Right ventricle myocardium inferior (tissue), 1 donor: ENCODE measurements around the gene SLC25A52. TPM values are rescaled to one million over a fixed set of nuclear protein-coding genes. Genes with fewer than 3 reads are reported as not detected.
"Not testable (repeated sequence)": the region's sequence is repeated elsewhere in the genome, so short reads cannot be mapped to it uniquely, and the experiment has no call there.

ENCODE experiments used
- ATAC-seq: fragments of 200-7000 bp; cut with Tn5 transposase; one replicate; pipeline ENCODE4 v1.9.1; 2020; ENCODE audit warnings: mild to moderate bottlenecking, moderate library complexity
- DNase-seq: peaks from one replicate; pipeline ENCODE4 v3.0.0; 2021; ENCODE audit errors: missing footprints
- intact Hi-C: fragments of 100-400 bp; cut with DNase I; formaldehyde crosslinking; loops from one replicate; pipeline ENCODE4 v1.11.0; 2022
- total RNA-seq: library from RNA; stranded (reverse); fragmentation: NEBNext Ultra II Directional; extraction: Animal tissue kit (Norgen Biotek cat#: 25700); gene quantifications from one replicate; pipeline ENCODE4 v1.2.1, GENCODE V29; 2021
- donor health status: DM: no; HTN: yes; CAD: no; lungs with severe emphysema.

SLC25A52 gene
- total RNA-seq, 1 donor from 2014 or later, result not detected

DNA sequence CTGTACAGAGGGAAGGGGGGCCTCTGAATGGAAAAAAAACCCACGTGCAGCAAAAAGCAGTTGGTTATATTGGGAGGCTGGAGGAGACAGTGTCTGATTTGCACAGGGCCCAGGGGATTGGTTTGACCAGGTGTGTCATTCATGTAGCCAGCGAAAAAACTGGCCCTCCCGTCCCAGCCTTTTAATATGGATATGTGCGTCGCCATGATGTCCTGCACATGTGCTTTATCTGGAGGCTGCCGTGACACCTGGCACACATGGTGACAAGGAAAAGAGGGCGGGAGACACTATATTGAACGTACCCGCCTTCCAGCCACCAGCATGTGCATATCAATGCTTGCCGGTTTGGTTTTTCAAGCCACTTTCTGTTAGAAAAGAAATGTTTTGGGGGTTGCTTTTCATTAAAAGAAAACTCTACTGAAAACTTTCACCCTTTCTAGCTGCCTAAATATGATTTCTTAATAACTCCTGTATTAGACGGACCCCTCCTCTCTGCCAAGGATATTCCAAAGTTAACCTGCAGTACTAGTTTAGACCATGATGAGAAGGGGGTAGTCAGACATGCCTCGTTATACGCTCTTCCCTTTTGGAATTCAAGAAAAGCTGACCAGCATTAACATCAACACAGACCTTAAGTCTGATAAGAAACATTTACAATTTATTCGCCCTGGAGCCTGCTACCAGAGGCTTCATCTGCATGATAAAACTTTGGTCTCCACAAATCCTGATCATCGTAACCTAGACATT is 16.2 kb downstream of the SLC25A52 start:
- intact Hi-C loops, result loop anchor here (10.0 kb wide), 1 partner anchor 770 kb away; no protein-coding TSS in a partner anchor
- DNase-seq, result no peak

DNA sequence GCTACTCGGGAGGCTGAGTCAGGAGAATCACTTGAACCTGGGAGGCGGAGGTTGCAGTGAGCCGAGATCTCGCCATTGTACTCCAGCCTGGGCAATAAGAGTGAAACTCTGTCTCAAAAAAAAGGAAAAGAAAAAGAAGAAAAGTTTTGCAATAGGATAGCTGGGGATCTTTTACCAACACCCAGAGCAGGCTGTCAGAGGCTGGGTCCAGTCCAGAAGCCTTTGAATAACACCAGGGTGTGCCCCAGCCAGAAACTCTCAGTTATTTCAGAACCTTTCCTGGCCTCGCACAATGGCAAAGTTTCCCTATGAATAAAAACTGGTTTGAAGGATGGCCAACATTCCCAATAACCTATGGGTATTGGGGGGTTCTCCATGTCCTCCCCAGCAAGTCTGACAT is 17.1 kb downstream of the SLC25A52 start:
- peak; percentile 68 for DNase-seq
- ATAC-seq, result peak; percentile 73
- intact Hi-C loops, result loop anchor here (2.0 to 10.0 kb wide), 2 partner anchors 77 to 769 kb away; no protein-coding TSS in a partner anchor

More for the DNA sequence above, 16.2 kb downstream of the SLC25A52 start:
- no peak for ATAC-seq

DNA sequence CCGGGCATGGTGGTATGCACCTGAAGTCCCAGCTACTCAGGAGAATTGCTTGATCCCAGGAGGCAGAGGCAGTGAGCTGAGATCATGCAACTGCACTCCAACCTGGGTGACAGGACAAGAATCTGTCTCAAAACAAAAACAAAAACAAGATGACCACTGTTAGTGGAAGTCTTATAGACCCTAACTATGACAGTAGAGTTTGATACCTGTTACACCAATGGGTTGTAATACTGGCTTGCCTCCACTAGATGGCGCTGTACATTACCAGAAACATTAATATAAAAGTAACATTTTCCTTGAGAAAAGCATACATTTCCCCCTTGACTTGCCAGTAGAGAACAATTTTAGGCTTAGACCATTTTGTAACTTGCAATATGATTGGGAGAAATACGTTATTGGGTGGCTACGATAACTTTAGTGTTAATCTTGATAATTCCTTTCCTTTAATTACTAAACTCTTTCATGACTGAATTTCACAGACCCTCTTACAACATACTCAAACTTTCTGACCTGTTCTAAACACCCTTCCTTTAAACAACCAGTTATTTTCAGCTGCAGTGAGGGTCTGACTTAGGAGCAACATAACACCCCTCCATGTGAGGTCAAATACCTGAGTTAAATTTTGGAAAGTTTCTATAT is 19.5 kb downstream of the SLC25A52 start:
- intact Hi-C loops, result loop anchor here (2.0 to 10.0 kb wide), 2 partner anchors 236 to 766 kb away; no protein-coding TSS in a partner anchor
- no peak for DNase-seq
- ATAC-seq, result no peak

DNA sequence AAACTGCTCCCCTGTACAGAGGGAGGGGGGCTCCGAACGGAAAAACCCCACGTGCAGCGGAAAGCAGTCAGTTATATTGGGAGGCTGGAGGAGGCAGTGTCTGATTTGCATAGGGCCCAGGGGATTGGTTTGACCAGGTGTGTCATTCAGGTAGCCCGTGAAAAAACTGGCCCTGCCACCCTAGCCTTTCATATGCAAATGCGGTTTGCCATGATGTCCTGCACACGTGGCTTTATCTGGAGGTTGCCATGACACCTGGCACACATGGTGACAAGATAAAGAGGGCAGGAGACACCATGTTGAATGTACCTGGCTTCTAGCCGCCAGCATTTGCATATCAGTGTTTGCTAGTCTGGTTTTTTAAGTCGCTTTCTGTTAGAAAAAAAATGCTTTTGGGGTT is 20.5 kb downstream of the SLC25A52 start:
- ATAC-seq (no peak), DNase-seq (no peak)
- intact Hi-C loops, result loop anchor here (2.0 to 10.0 kb wide), 2 partner anchors 237 to 765 kb away; no protein-coding TSS in a partner anchor

DNA sequence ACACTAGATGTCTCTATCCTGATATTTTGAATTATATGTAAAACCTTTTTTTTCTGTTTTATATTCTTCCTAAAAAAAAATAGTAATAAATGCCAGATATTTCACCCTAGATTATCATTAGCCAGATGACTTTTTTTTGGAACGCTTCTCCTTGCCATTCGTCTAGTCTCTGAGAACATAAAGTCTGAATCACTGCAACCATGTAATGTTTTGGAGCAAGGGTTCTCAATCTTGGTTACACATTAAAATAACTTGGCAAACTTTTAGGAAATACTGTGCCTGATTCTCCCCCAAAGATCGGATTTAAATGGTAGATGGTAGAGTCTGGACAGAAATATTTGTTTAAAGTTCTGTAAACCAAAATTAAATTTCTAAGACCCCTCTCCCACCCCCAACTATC is 21.0 kb downstream of the SLC25A52 start:
- intact Hi-C loops, result loop anchor here (2.0 to 10.0 kb wide), 2 partner anchors 237 to 765 kb away; no protein-coding TSS in a partner anchor
- no peak for ATAC-seq
- no peak for DNase-seq

DNA sequence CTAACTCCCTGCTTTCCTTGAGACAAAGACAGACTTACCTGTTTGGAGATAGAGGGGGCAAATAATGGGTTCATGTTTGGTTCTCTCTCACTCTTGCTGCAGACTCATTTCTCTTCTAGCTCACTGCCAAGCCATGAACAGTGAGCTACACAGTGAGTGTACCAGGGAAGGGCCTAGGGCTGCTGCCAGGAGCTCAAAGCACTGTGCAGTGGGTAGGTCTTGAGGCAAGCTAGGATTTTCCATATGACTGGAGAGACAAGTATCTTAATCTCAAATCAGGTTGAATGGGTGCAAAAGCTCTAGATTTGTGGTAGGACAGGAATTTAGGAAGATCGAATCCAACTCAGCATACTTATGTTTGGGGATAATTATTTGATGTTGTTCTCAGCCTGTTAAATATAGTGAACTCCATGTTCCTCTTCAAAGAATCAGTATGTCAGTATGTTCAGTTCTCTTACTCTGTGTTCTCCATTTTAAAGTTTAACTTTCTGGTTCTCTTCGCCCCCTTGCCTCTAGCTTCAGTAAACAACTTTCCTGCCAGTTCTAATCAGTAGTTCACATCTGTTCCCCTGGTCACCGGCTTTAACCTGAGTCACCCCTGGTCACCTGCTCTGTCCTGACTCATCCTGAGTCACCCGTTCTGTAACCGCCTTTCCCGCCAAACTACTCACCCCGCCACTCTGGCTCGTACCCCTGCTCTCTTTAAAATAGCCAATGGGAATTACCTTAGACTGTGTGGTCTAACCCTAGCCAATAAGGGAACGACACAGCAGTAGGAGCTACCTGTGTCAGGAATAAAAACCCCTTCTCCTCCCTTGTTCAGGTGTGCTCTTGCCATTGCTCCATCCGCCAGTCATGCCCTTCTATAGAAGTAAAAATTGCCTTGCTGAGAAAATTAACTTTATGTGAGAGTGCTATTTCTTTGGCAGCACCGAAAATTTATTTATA is 21.9 kb downstream of the SLC25A52 start:
- intact Hi-C loops, result no loop called here
- ATAC-seq, result no peak

DNA sequence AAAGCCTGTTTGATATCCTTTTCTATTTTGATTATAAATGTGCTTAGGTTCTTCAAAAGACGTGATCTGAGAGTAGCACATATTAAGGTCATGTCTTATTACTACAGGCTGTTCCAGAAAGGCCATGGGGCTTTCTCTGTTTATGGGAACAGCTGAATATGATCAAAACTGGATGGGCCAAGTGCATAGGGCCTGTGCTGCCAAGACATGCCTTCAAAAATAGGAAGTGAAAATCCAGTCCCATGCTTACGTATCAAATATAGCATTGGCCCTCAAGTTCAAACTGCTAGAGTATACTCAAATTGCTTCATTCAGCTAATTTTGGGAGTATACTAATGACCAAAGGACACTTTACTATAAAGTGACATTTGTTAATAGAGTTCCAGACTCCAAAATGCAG is 24.1 kb downstream of the SLC25A52 start:
- no peak for ATAC-seq
- no peak for DNase-seq
- intact Hi-C loops, result no loop called here

More for the DNA sequence above, 21.9 kb downstream of the SLC25A52 start:
- DNase-seq, result no peak

DNA sequence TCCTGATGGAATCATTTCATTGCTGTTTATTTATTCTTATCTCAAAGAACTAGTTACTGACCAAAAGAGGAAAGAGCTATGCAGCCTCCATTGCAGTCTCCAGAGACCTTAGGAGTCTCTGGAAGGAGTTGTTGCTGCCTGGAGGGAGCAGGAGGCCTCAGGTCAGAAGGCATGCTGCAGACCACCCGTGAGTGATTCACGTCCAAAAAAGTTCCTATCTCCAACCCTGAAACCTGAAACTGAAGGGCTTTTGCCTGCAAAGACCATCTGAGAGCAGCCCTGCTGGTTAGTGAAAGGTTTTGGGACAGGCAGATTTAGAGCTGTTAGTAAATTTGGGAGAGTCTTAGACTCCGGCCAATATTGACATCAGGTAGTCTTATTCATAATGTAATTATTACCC is 29.1 kb downstream of the SLC25A52 start:
- intact Hi-C loops, result no loop called here
- ATAC-seq (no peak), DNase-seq (no peak)

DNA sequence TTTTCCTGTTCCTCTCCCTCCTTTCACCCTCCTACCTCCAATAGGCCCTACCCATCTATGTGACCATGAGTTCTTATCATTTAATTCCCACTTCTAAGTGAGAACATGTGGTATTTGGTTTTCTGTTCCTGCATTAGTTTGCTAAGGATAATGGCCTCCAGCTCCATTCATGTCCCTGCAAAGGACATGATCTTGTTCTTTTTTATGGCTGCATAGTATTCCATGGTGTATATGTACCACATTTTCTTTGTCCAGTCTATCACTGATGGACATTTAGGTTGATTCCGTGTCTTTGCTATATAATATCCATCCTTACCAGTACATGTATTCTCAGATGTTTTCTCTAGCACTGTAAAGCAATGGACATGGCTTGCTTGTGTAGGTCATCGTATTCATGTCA is 31.5 kb downstream of the SLC25A52 start:
- DNase-seq, intact Hi-C loops, ATAC-seq: not testable (repeated sequence)

DNA sequence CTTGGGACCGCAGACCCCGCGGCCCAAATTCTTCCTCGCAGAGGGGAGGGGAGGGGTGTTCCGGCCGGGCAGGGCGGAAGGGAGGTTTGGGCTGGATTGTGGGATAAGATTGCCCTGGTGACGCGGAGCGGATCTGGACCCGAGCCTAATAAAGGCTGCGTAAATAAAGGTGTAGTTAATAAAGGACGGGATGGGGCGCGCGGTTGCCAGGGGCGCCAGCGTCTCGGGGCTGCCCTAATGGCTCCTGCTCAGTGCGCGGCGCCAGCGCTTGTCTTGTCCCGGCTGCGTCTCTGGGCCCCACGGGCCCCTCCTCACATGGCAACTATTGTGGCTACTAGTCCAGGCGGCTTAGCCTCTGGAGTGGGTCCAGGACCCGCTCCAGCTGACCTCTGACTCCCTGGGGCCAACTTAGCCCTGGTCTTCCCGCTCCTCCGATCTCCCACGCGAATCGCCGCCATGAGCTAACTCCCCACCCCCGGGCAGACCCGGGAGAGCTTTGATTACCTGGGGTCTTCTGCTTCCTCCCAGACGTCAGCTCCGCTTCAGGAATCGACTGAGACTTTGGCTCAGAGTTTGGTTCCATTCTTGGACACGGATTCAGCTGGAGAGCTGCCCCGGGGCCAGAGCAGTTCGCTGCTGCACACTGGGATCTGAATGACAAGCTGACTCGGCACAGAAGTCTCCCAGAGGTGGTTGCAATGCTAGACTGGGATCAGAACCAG is 36.5 kb downstream of the SLC25A52 start:
- ATAC-seq, result peak; percentile 81
- intact Hi-C loops, result loop anchor here (2.0 kb wide), 2 partner anchors 39 to 167 kb away; partner anchors contain the start of gene B4GALT6
- DNase-seq, result peak; percentile 81

DNA sequence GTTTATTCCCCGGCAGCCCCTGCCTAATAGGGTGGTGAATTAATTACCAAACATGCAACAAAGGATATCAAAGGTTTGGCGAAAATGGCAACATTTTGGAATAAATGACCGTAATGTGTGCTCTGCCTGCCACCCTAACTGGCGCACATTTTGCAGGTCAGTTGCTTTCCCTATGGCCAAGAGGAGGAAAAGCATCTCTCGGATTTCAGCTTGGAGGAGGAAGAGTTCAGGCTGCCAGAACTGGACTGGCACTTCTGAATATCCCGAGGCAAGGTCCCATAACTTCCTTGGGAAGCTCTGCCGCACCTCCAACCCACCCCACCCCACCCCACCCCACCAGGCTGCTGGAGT is 37.1 kb downstream of the SLC25A52 start:
- ATAC-seq (peak; percentile 11), DNase-seq (no peak)
- intact Hi-C loops, result loop anchor here (2.0 kb wide), 2 partner anchors 39 to 167 kb away; partner anchors contain the start of gene B4GALT6

DNA sequence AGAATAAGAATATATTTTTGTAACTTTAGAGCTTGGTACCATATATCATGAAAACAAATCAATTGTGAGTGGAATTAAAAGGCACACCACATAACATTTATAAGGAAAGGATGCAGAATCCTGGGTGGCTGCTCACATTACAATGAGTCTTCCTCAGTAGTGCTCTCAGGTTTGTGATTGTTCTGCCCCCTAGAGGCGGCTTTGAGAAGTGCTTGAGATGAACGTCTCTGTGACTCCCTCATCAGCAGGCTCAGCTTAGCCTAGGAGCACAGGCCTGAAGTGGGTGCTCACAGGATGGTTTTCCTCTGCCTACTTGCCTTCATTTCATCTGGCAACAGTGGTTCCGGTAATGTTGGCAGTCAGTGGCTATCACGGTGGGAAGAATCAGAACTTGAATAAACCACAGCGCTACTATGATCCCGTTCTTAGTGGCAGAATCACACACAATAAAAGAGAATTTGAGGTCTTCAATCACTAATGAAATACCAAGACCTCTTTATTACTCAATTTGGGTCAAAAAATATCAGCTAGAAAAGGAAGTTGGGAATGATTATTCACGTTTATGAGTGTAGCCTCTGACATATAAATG is 38.2 kb downstream of the SLC25A52 start:
- intact Hi-C loops, result loop anchor here (2.0 kb wide), 2 partner anchors 38 to 166 kb away; partner anchors contain the start of gene B4GALT6
- ATAC-seq, result peak; percentile 83
- DNase-seq, result peak; percentile 69

DNA sequence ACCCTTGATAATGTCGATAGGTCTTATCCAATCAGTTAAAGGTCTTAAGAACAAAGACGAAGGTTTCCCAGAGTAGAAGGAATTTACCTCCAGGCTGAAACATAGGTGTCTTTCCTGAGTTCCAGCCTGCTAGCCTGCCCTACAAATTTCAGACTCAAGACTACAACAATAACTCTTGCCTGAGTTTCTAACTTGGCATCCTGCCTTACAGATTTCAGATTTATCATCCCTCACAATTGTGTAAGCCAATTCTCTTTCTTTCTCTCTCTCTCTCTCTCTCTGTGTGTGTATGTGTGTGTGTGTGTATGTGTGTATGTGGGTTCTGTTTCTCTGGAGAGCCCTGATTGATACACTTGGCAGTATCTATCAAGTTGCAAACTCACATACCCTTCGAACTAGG is 39.1 kb downstream of the SLC25A52 start:
- ATAC-seq (no peak), DNase-seq (no peak)
- intact Hi-C loops, result no loop called here

DNA sequence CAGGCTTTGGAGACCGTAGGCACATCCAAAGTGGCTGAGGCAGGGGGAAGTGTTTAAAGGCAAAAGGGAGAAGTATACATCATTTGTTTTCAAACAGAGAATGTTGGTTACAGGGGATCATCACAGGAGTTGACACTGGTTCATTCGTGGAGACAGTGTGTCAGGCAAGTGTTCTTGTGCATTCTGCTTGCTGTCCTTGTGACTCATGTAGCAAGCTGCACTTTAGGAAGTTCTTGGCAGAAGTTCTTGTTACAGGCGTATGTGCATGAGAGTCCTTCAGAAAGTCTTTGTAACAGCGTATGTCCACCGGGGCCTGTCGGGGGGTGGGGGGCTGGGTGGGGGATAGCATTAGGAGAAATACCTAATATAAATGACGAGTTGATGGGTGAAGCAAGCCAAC is 39.8 kb downstream of the SLC25A52 start:
- DNase-seq (no peak), ATAC-seq (no peak)
- intact Hi-C loops, result no loop called here

DNA sequence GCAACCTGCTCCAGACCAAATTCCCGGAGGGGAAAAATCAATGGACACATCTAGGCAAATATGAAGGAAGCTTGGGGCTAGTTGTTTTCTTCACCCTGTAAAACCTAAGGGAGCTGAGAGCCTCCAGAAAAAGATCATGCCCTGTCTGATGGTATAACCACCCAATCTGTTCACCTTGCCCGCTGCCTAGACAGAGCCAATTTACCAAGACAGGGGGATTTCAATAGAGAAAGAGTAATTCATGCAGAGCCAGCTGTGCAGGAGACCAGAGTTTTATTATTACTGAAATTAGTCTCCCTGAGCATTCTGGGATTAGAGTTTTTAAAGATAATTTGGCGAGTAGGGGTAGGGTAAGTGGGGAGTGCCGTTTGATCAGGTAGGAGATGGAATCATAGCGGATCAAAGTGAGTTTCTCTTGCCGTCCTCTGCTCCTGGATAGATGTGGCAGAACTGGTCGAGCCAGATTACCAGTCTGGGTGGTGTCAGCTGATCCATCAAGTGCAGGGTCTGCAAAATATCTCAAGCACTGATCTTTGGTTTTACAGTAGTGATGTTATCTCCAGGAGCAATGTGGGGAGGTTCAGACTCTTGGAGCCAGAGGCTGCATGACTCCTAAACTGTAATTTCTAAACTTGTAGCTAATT is 41.2 kb downstream of the SLC25A52 start:
- intact Hi-C loops, result no loop called here
- no peak for ATAC-seq
- no peak for DNase-seq

DNA sequence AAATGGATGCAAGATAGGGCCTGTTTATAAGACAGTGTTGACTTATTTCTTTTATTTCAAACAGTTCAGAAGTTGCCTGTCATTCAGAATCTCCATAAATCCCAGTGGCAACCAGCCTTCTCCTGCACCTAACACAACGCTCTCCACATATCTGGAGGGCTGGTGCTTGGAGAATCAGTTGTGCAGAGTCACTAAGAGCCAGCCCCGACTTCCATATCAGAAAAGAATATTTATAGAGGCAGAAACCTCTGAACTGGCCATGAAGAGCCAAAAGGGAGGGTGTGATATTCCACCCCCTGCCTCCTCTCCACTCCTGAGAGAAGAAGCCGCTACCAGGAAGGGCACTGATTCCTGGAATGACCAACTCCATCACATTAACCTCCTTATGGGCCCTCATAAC is 42.3 kb downstream of the SLC25A52 start:
- intact Hi-C loops, result no loop called here
- DNase-seq, result no peak
- peak; percentile 47 for ATAC-seq

DNA sequence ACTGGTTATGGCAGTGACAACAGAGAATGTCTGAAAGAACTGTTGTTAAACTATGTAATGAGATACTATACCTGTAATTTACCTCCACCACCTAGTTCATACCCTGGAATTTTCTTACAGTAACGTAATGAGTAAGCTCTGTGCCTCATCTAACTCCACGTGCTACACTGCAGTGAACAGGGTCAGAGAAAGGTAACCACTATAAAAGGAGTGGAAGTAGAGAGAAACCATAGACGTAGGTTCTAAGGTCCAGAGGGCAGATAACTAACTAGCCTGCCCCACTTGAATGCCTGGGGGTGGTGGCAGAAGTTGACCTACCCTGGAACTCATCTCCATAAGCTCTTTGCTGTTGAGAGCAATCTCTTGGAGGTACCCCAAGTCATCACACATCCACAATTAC is 44.3 kb downstream of the SLC25A52 start:
- DNase-seq, result no peak
- ATAC-seq, result no peak
- intact Hi-C loops, result no loop called here
